CD14-positive monocyte (primary cell): ENCODE measurements around the gene ODAD3. TPM values are rescaled to one million over a fixed set of nuclear protein-coding genes. Genes with fewer than 3 reads are reported as not detected.
"Not testable (repeated sequence)": the region's sequence is repeated elsewhere in the genome, so short reads cannot be mapped to it uniquely, and the experiment has no call there.

Experiments
- DNase-seq, 3 donors: peaks; one replicate each; pipeline ENCODE4 v3.0.0-alpha.2; 2011 to 2022
- H2AFZ ChIP-seq: 2 replicates; pipeline ENCODE4 v1.6.0; 2012; ENCODE audit warnings: mild to moderate bottlenecking, low read depth, low read length, inconsistent platforms; ENCODE audit not compliant: insufficient read depth, poor library complexity, severe bottlenecking
- H3K27ac ChIP-seq, 2 donors: 1 replicate in 1 of 2; 2 replicates in 1 of 2; pipeline ENCODE4 v1.5.1; 2012 to 2013; ENCODE audit warnings: low read length in 2 of 2, control low read depth in 1 of 2, inconsistent platforms in 1 of 2, low read depth in 1 of 2, mild to moderate bottlenecking in 1 of 2
- H3K27me3 ChIP-seq, 2 donors: one replicate each; pipeline versions ENCODE4 v1.6.0 to v1.6.1; 2011 to 2013; ENCODE audit warnings: low read length in 2 of 2; ENCODE audit not compliant: control insufficient read depth in 2 of 2, insufficient read depth in 2 of 2
- H3K36me3 ChIP-seq, 2 donors: replicated peaks in 1 of 2; 1 replicate in 1 of 2; 2 replicates in 1 of 2; pipeline versions ENCODE4 v1.5.1 to v1.6.1; 2012 to 2013; ENCODE audit warnings: low read length in 2 of 2, control low read depth in 1 of 2, inconsistent platforms in 1 of 2, mild to moderate bottlenecking in 1 of 2; ENCODE audit not compliant: insufficient read depth in 2 of 2, control insufficient read depth in 1 of 2
- H3K4me1 ChIP-seq, 2 donors: 1 replicate in 1 of 2; 2 replicates in 1 of 2; pipeline versions ENCODE4 v1.5.1 to v1.6.1; 2012 to 2013; ENCODE audit warnings: low read length in 2 of 2, control low read depth in 1 of 2, inconsistent platforms in 1 of 2, mild to moderate bottlenecking in 1 of 2, moderate library complexity in 1 of 2; ENCODE audit not compliant: insufficient read depth in 2 of 2, control insufficient read depth in 1 of 2
- H3K4me2 ChIP-seq: replicated peaks from 2 replicates; pipeline ENCODE3; 2012; ENCODE audit warnings: low read length, moderate library complexity, mild to moderate bottlenecking; ENCODE audit not compliant: poor library complexity, severe bottlenecking; ENCODE audit errors: extremely low read depth
- H3K4me3 ChIP-seq, 3 experiments: fragments of 200-600 bp in 1 of 3; sonication (generic) in 1 of 3; replicated peaks in 1 of 3; 1 replicate in 2 of 3; 2 replicates in 1 of 3; pipeline ENCODE4 v1.5.1; 2011 to 2013; ENCODE audit warnings: low read length in 3 of 3, mild to moderate bottlenecking in 3 of 3, control low read depth in 2 of 3, low read depth in 2 of 3, inconsistent platforms in 1 of 3, moderate library complexity in 1 of 3
- H3K79me2 ChIP-seq: 2 replicates; pipeline ENCODE4 v1.6.0; 2012; ENCODE audit warnings: mild to moderate bottlenecking, control low read depth, inconsistent platforms, low read length, moderate library complexity; ENCODE audit not compliant: insufficient read depth
- H3K9ac ChIP-seq: 2 replicates; pipeline ENCODE4 v1.6.0; 2017; ENCODE audit warnings: low read length, mild to moderate bottlenecking; ENCODE audit not compliant: insufficient read depth, poor library complexity, severe bottlenecking
- H3K9me3 ChIP-seq, 2 donors: replicated peaks in 1 of 2; 1 replicate in 1 of 2; 2 replicates in 1 of 2; pipeline versions ENCODE4 v1.5.1 to v1.6.1; 2012 to 2013; ENCODE audit warnings: low read length in 2 of 2, control low read depth in 1 of 2; ENCODE audit not compliant: control insufficient read depth in 1 of 2, insufficient read depth in 1 of 2
- H4K20me1 ChIP-seq: 2 replicates; pipeline ENCODE4 v1.6.0; 2012; ENCODE audit warnings: mild to moderate bottlenecking, low read length, control low read depth, moderate library complexity; ENCODE audit not compliant: insufficient read depth
- H3K27ac Mint-ChIP-seq, 7 donors: one replicate each; pipeline ENCODE4 v1.8.0; 2020; ENCODE audit warnings: mild to moderate bottlenecking in 7 of 7, mixed read lengths in 7 of 7, moderate library complexity in 6 of 7, inconsistent platforms in 2 of 7
- H3K27me3 Mint-ChIP-seq, 3 donors: one replicate each; pipeline ENCODE4 v1.8.0; 2021 to 2022; ENCODE audit warnings: low read depth in 3 of 3, mild to moderate bottlenecking in 3 of 3, mixed read lengths in 3 of 3, moderate library complexity in 3 of 3, inconsistent platforms in 1 of 3
- H3K36me3 Mint-ChIP-seq, 2 donors: one replicate each; pipeline ENCODE4 v1.8.0; 2020; ENCODE audit warnings: mixed read lengths in 2 of 2, inconsistent platforms in 1 of 2, mild to moderate bottlenecking in 1 of 2
- H3K4me1 Mint-ChIP-seq: one replicate; pipeline ENCODE4 v1.8.0; 2020; ENCODE audit warnings: mild to moderate bottlenecking, mixed read lengths
- H3K4me3 Mint-ChIP-seq, 2 donors: one replicate each; pipeline ENCODE4 v1.8.0; 2020; ENCODE audit warnings: mild to moderate bottlenecking in 2 of 2, mixed read lengths in 2 of 2, moderate library complexity in 1 of 2
- H3K9me3 Mint-ChIP-seq, 7 donors: one replicate each; pipeline ENCODE4 v1.8.0; 2020 to 2022; ENCODE audit warnings: mixed read lengths in 7 of 7, mild to moderate bottlenecking in 6 of 7, moderate library complexity in 6 of 7, inconsistent platforms in 2 of 7
- CTCF ChIP-seq: fragments of 200-600 bp; IDR thresholded peaks from one replicate; pipeline ENCODE4 v1.8.0; 2022; ENCODE audit warnings: antibody characterized with exemption, mild to moderate bottlenecking
- WGBS: methylation state at CpG from one replicate; pipeline ENCODE4 v1.1.5; 2013; ENCODE audit warnings: missing lambda C conversion rate; ENCODE audit not compliant: insufficient coverage; 5-methylcytosine and 5-hydroxymethylcytosine counted together
- intact Hi-C, 2 donors: fragments of 100-400 bp; cut with micrococcal nuclease; formaldehyde crosslinking; loops; one replicate each; pipeline versions ENCODE4 v1.15.0 to v1.15.1; 2023
- polyA plus RNA-seq, 3 donors: library from polyadenylated mRNA; depleted of rRNA in 1 of 3; unstranded in 2 of 3; stranded (reverse) in 1 of 3; fragments of 300-500 nt in 2 of 3; fragments of >200 nt in 1 of 3; fragmentation: Illumina TruSeq in 2 of 3; gene quantifications; 1 replicate in 2 of 3; 2 replicates in 1 of 3; pipeline ENCODE4 v1.2.3, GENCODE V29; 2012 to 2021

The ODAD3 gene
- polyA plus RNA-seq, 3 donors, result 0.43 to 0.88 (median 0.61) TPM

- Histone ChIP-seq H3K9ac (no peak overlapping the region), H4K20me1 (no peaks in the 10 kb centered on the region), H3K36me3 (no peaks in the 10 kb centered on the region), H3K79me2 (no peaks in the 10 kb centered on the region), H3K27me3 (peaks cover 6 to 25% of the 10 kb centered on the region in 2 donors), H3K9me3 (no peaks in the 10 kb centered on the region), H3K4me2 (no peak overlapping the region), H2AFZ (no peak overlapping the region), H3K4me1 (peaks cover 6% of the 10 kb centered on the region in 2 donors), H3K27ac (no peak overlapping the region), H3K4me3 (no peak overlapping the region)
- intact Hi-C loops, result no loop called here
- no peak for DNase-seq
- 75% methylated on average over 2 of the region's 4 CpGs for WGBS
- peaks cover 0 to 3% (median 0%) of the 10 kb centered on the region in 7 donors for H3K9me3 Mint-ChIP-seq
- H3K4me1 Mint-ChIP-seq, result peaks cover 6% of the 10 kb centered on the region
- H3K27ac Mint-ChIP-seq, result no peak overlapping the region
- peaks cover 27 to 50% (median 28%) of the 10 kb centered on the region in 3 donors for H3K27me3 Mint-ChIP-seq
- no peaks in the 10 kb centered on the region for H3K36me3 Mint-ChIP-seq
- no peak for TF ChIP-seq CTCF
- H3K4me3 Mint-ChIP-seq, result no peak overlapping the region
Observed at GRCh38 chr19:11473725-11474124, 38.8 kb upstream of the ODAD3 start.

GRCh38 chr19:11468266-11468845, 33.4 kb upstream of the ODAD3 start:
- peaks cover 4 to 20% (median 10%) of the 10 kb centered on the region in 3 donors for H3K27me3 Mint-ChIP-seq
- H3K9ac ChIP-seq, H3K36me3 ChIP-seq, H3K9me3 ChIP-seq, H3K4me1 Mint-ChIP-seq, H3K9me3 Mint-ChIP-seq, H4K20me1 ChIP-seq, H3K4me3 Mint-ChIP-seq, intact Hi-C loops, H3K79me2 ChIP-seq, H3K4me2 ChIP-seq, H3K4me3 ChIP-seq, H3K36me3 Mint-ChIP-seq, H3K27me3 ChIP-seq, H2AFZ ChIP-seq, H3K27ac Mint-ChIP-seq, DNase-seq, H3K27ac ChIP-seq, H3K4me1 ChIP-seq: not testable (repeated sequence)
- WGBS, result 94% methylated on average over 3 of the region's 8 CpGs
